DOHH2 (cell line): Measurements from ENCODE around the gene ADD3.

Source experiments
- EZH2phosphoT487 ChIP-seq: fragments of 200-600 bp; sonication (generic); IDR thresholded peaks from 2 replicates; pipeline ENCODE4 v1.6.1; 2017; ENCODE audit warnings: borderline replicate concordance, mild to moderate bottlenecking, antibody characterized with exemption, low read length, moderate library complexity, mixed read lengths
- TF ChIP-seq, protein P1 (sequence below): fragments of 200-600 bp; sonication (generic); IDR thresholded peaks from one replicate; pipeline ENCODE4 v1.5.1; 2014; ENCODE audit warnings: antibody characterized with exemption, mild to moderate bottlenecking, low read depth, low read length; ENCODE audit not compliant: poor library complexity, severe bottlenecking

DNA sequence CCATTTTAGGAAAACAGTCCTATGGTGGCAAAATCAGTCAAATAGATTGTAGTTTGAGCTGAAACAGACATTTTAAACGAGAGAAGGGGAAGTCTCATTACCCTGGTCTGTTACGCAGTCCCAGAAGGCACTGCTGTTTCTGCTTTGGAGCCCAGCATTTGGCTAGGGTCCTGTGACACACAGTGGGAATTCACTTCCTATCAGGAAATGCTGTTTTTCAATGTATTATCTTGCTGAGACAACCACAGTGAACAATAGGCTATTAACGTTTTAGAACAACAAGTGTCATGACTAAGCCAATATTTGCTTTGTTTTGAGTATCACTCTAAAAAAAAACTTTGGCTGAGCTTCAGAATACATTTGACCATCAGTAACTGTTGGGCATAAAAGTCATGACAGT lies 74.1 kb downstream of the ADD3 start:
- TF ChIP-seq, protein P1, sequence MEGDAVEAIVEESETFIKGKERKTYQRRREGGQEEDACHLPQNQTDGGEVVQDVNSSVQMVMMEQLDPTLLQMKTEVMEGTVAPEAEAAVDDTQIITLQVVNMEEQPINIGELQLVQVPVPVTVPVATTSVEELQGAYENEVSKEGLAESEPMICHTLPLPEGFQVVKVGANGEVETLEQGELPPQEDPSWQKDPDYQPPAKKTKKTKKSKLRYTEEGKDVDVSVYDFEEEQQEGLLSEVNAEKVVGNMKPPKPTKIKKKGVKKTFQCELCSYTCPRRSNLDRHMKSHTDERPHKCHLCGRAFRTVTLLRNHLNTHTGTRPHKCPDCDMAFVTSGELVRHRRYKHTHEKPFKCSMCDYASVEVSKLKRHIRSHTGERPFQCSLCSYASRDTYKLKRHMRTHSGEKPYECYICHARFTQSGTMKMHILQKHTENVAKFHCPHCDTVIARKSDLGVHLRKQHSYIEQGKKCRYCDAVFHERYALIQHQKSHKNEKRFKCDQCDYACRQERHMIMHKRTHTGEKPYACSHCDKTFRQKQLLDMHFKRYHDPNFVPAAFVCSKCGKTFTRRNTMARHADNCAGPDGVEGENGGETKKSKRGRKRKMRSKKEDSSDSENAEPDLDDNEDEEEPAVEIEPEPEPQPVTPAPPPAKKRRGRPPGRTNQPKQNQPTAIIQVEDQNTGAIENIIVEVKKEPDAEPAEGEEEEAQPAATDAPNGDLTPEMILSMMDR, result no peak
- no peak for TF ChIP-seq EZH2phosphoT487
